Fibroblast of the aortic adventitia (primary cell): ENCODE measurements around the gene NOL7. TPM values are rescaled to one million over a fixed set of nuclear protein-coding genes. Genes with fewer than 3 reads are reported as not detected.

ENCODE experiments used
- DNase-seq: peaks from one replicate; pipeline ENCODE4 v3.0.0-alpha.2; 2010; ENCODE audit warnings: low read depth
- H3K4me3 ChIP-seq: 2 replicates; pipeline ENCODE4 v1.5.1; 2011; ENCODE audit warnings: low read depth, mild to moderate bottlenecking, control low read depth, low read length, moderate library complexity
- CTCF ChIP-seq: IDR thresholded peaks from 2 replicates; pipeline ENCODE4 v1.5.1; 2011; ENCODE audit warnings: mild to moderate bottlenecking, low read length, control low read depth, inconsistent platforms; ENCODE audit not compliant: insufficient read depth
- total RNA-seq: library from RNA; depleted of rRNA; stranded (reverse); fragments of >200 nt; gene quantifications from 2 replicates; pipeline ENCODE4 v1.2.3, GENCODE V29; 2012; ENCODE audit warnings: low replicate concordance

Gene NOL7
- total RNA-seq, 1 donor: 64.6 TPM

GRCh38 chr6:13664703-13665352 lies 49.7 kb downstream of the NOL7 start:
- TF ChIP-seq CTCF: no peak
- peak; percentile 47 for DNase-seq

GRCh38 chr6:13666194-13667105 lies 51.3 kb downstream of the NOL7 start:
- no peak overlapping the region for H3K4me3 ChIP-seq
- TF ChIP-seq CTCF: no peak
- DNase-seq: peak; percentile 45

More at GRCh38 chr6:13664703-13665352, 49.7 kb downstream of the NOL7 start:
- no peak overlapping the region for H3K4me3 ChIP-seq

- TF ChIP-seq CTCF: no peak
- H3K4me3 ChIP-seq: no peak overlapping the region
- DNase-seq: no peak
Observed at GRCh38 chr6:13667655-13668054, 52.5 kb downstream of the NOL7 start.

- H3K4me3 ChIP-seq: no peak overlapping the region
- TF ChIP-seq CTCF: no peak
- peak; percentile 38 for DNase-seq
Observed at GRCh38 chr6:13668291-13668928, 53.3 kb downstream of the NOL7 start.

- no peak for DNase-seq
- H3K4me3 ChIP-seq: no peak overlapping the region
- no peak for TF ChIP-seq CTCF
Observed at GRCh38 chr6:13669476-13669875, 54.3 kb downstream of the NOL7 start.

Other genes with a start within 250 kb of the NOL7 start
- 2.6 and 3.0 TPM in 2 replicates for gene GFOD1, start 127.7 kb upstream of the NOL7 start, total RNA-seq
- 4.9 and 8.6 TPM in 2 replicates for gene SIRT5, start 40.7 kb upstream of the NOL7 start, total RNA-seq
- 21.1 and 35.5 TPM in 2 replicates for gene RANBP9, start 96.5 kb downstream of the NOL7 start, total RNA-seq
- 7.8 and 12.9 TPM in 2 replicates for gene MCUR1, start 199.2 kb downstream of the NOL7 start, total RNA-seq